ENCODE data around the gene BCR.

GRCh38 chr22:23283591-23284503 is 103.5 kb downstream of the BCR start:
- TF ChIP-seq POLR2A (IDR thresholded peaks at IDR 0.05) (no peak), CTCF (IDR thresholded peaks at IDR 0.05) (no peak), POLR2AphosphoS5 (IDR thresholded peaks at IDR 0.05) (no peak)

All from suprapubic skin (tissue), 4 donors.